Measurements from ENCODE around the gene BCCIP. TPM values are rescaled to one million over a fixed set of nuclear protein-coding genes. Genes with fewer than 3 reads are reported as not detected.

Gene BCCIP
- total RNA-seq, 1 donor from 2014 or later = 89.8 TPM

GRCh38 chr10:125844751-125845221 is 21.4 kb downstream of the BCCIP start:
- Mint-ChIP-seq H3K9me3 (no peaks in the 10 kb centered on the region), H3K36me3 (ENCODE audit: low read depth) (peaks cover 13% of the 10 kb centered on the region), H3K4me1 (no peaks in the 10 kb centered on the region), H3K27ac (ENCODE audit: unreplicated experiment) (no peak overlapping the region), H3K27me3 (ENCODE audit: low read depth) (no peaks in the 10 kb centered on the region), H3K4me3 (no peak overlapping the region)
- no peak for DNase-seq (ENCODE audit: low read depth, low spot score)
- TF ChIP-seq CTCF (conservative IDR thresholded peaks at IDR 0.05) = no peak

GRCh38 chr10:125845617-125846016 is 22.3 kb downstream of the BCCIP start:
- Mint-ChIP-seq H3K27ac (ENCODE audit: unreplicated experiment) (no peak overlapping the region), H3K27me3 (ENCODE audit: low read depth) (no peaks in the 10 kb centered on the region), H3K36me3 (ENCODE audit: low read depth) (peaks cover 14% of the 10 kb centered on the region), H3K4me3 (no peak overlapping the region), H3K9me3 (no peaks in the 10 kb centered on the region), H3K4me1 (no peaks in the 10 kb centered on the region)
- no peak for DNase-seq (ENCODE audit: low read depth, low spot score)
- TF ChIP-seq CTCF (conservative IDR thresholded peaks at IDR 0.05) = no peak

GRCh38 chr10:125846894-125847293 is 23.5 kb downstream of the BCCIP start:
- no peak for TF ChIP-seq CTCF (conservative IDR thresholded peaks at IDR 0.05)
- Mint-ChIP-seq H3K9me3 (no peaks in the 10 kb centered on the region), H3K36me3 (ENCODE audit: low read depth) (peaks cover 19% of the 10 kb centered on the region), H3K4me3 (no peak overlapping the region), H3K27ac (ENCODE audit: unreplicated experiment) (no peak overlapping the region), H3K27me3 (ENCODE audit: low read depth) (no peaks in the 10 kb centered on the region), H3K4me1 (no peaks in the 10 kb centered on the region)
- DNase-seq (ENCODE audit: low read depth, low spot score) = no peak

DNA sequence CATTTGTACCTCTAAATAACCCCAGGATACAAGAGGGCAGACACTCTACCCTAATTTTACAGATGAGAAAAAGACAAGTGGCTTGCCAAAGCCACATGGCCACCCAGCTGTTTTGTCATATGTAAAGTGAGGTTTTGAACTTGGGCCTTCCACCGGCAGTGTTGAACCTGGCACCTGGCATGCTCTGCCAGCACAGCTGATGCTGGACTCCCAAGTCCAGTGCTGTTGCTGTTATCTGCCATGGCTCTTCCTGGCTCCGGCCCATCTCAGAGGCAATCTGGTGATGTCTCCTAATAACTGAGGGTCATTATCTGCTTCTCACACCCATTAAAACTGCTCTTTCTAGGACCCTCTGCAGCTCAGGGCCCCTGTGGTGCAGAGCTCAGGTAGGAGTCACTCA is 25.0 kb downstream of the BCCIP start:
- Mint-ChIP-seq H3K4me1 (no peaks in the 10 kb centered on the region), H3K27ac (ENCODE audit: unreplicated experiment) (no peak overlapping the region), H3K9me3 (no peaks in the 10 kb centered on the region), H3K4me3 (no peak overlapping the region), H3K36me3 (ENCODE audit: low read depth) (peaks cover 19% of the 10 kb centered on the region), H3K27me3 (ENCODE audit: low read depth) (no peaks in the 10 kb centered on the region)
- DNase-seq (ENCODE audit: low read depth, low spot score) = no peak
- TF ChIP-seq CTCF (conservative IDR thresholded peaks at IDR 0.05) = no peak

- peaks cover 3% of the 10 kb centered on the region for H3K4me1 Mint-ChIP-seq
- no peaks in the 10 kb centered on the region for H3K9me3 Mint-ChIP-seq
- H3K36me3 Mint-ChIP-seq (ENCODE audit: low read depth) = peaks cover 19% of the 10 kb centered on the region
- no peak overlapping the region for H3K27ac Mint-ChIP-seq (ENCODE audit: unreplicated experiment)
- H3K27me3 Mint-ChIP-seq (ENCODE audit: low read depth) = no peaks in the 10 kb centered on the region
- H3K4me3 Mint-ChIP-seq = no peak overlapping the region
- no peak for TF ChIP-seq CTCF (conservative IDR thresholded peaks at IDR 0.05)
- no peak for DNase-seq (ENCODE audit: low read depth, low spot score)
These were observed 25.5 kb downstream of the BCCIP start for GRCh38 chr10:125848857-125849256.

GRCh38 chr10:125849448-125849847 is 26.1 kb downstream of the BCCIP start:
- Mint-ChIP-seq H3K4me3 (no peak overlapping the region), H3K36me3 (ENCODE audit: low read depth) (peaks cover 19% of the 10 kb centered on the region), H3K27me3 (ENCODE audit: low read depth) (no peaks in the 10 kb centered on the region), H3K9me3 (no peaks in the 10 kb centered on the region), H3K27ac (ENCODE audit: unreplicated experiment) (no peak overlapping the region), H3K4me1 (peaks cover 4% of the 10 kb centered on the region)
- DNase-seq (ENCODE audit: low read depth, low spot score) = no peak
- no peak for TF ChIP-seq CTCF (conservative IDR thresholded peaks at IDR 0.05)
